Measurements from ENCODE around the gene CPEB4. TPM values are rescaled to one million over a fixed set of nuclear protein-coding genes. Genes with fewer than 3 reads are reported as not detected.

CPEB4 gene
- total RNA-seq, 2 experiments from 2014 or later, result 18.3 to 19.2 TPM

- H3K9me3 ChIP-seq (ENCODE audit: control insufficient read depth in 1 of 2, insufficient read depth in 1 of 2, low read length in 2 of 2), result no peaks in the 10 kb centered on the region
- ATAC-seq (ENCODE audit: poor library complexity) (no peak), DNase-seq (no peak)
- no peak overlapping the region for H3K27ac ChIP-seq (ENCODE audit: low read depth in 1 of 2, low read length in 2 of 2)
- CTCF ChIA-PET, result no interaction called here
- POLR2A ChIA-PET, result interaction anchor here (0.5 kb wide), 1 partner anchor 37 kb away, joined by 3 read pairs; no protein-coding TSS in a partner anchor
- Mint-ChIP-seq H3K4me3 (no peak overlapping the region), H3K36me3 (ENCODE audit: low read depth) (no peaks in the 10 kb centered on the region), H3K9me3 (no peaks in the 10 kb centered on the region), H3K27ac (no peak overlapping the region), H3K4me1 (ENCODE audit: low read depth) (peaks cover 25% of the 10 kb centered on the region), H3K27me3 (peaks cover 8% of the 10 kb centered on the region)
- intact Hi-C loops (cut with DNase I, micrococcal nuclease), result no loop called here
- TF ChIP-seq, protein P1, sequence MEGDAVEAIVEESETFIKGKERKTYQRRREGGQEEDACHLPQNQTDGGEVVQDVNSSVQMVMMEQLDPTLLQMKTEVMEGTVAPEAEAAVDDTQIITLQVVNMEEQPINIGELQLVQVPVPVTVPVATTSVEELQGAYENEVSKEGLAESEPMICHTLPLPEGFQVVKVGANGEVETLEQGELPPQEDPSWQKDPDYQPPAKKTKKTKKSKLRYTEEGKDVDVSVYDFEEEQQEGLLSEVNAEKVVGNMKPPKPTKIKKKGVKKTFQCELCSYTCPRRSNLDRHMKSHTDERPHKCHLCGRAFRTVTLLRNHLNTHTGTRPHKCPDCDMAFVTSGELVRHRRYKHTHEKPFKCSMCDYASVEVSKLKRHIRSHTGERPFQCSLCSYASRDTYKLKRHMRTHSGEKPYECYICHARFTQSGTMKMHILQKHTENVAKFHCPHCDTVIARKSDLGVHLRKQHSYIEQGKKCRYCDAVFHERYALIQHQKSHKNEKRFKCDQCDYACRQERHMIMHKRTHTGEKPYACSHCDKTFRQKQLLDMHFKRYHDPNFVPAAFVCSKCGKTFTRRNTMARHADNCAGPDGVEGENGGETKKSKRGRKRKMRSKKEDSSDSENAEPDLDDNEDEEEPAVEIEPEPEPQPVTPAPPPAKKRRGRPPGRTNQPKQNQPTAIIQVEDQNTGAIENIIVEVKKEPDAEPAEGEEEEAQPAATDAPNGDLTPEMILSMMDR (IDR thresholded peaks at IDR 0.05), result no peak
- no peak overlapping the region for H3K4me3 ChIP-seq (ENCODE audit: low read length)
- peaks cover 20% of the 10 kb centered on the region for H3K4me1 ChIP-seq (ENCODE audit: insufficient read depth, low read length)
- no peaks in the 10 kb centered on the region for H3K27me3 ChIP-seq (ENCODE audit: control insufficient read depth in 1 of 2, insufficient read depth in 2 of 2, low read length in 2 of 2)
- H3K36me3 ChIP-seq (ENCODE audit: insufficient read depth, low read length), result no peaks in the 10 kb centered on the region
Measured at GRCh38 chr5:173968154-173968797, 80.1 kb downstream of the CPEB4 start.

DNA sequence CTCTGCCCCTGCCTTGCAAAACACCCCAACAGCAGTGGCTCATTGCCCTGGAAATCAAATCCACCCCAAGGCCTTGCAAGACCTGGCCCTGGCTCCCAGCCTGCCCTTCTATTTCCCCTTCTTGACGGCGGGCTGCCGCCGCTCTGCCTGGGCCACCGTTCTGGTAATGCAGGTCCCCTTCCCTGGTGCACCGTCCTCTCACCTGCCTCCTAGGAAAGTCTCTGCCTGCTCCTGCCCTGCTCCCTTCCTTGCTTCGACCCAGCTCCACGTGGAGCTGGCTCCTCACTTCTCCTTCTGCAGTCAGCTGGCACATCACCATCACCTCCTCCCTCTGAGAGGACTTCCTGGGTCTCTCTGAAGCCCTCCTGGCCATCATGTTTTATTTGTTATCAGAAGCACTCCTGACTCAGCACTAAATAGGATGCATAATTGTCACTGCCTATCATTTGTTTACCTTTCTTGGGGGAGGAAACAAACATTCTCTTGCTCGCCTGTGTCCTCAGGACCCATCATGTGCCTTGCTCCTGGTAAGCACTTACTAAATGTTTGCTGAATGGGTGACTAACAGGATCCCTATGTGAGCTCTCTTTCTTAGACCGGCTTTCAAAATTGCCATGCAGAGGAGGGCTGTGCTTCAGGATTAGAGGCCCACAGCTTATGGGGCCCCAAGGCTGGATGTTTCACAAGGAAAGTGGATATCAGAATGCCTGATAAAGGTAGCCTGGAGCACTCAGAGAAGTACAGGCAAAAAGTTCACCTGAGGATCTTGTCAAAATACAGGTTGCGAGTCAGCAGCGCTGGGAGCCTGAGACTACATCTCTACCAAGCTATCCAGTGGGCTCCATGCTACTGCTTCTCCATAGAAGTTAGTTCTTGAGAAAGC, 81.3 kb downstream of the CPEB4 start:
- POLR2A ChIA-PET, result interaction anchor here (0.5 kb wide), 1 partner anchor 38 kb away, joined by 3 read pairs; no protein-coding TSS in a partner anchor

More for the DNA sequence above, 81.3 kb downstream of the CPEB4 start:
- intact Hi-C loops (cut with DNase I, micrococcal nuclease), result loop anchor here in 1 of 2 experiments (5.0 to 10.0 kb wide), 3 partner anchors 82 to 1005 kb away; partner anchors contain the start of gene CPEB4
- no peaks in the 10 kb centered on the region for H3K36me3 Mint-ChIP-seq (ENCODE audit: low read depth)
- CTCF ChIA-PET, result interaction anchor here (0.6 kb wide), 1 partner anchor 366 kb away, joined by 3 read pairs; no protein-coding TSS in a partner anchor
- no peaks in the 10 kb centered on the region for H3K9me3 Mint-ChIP-seq
- peaks cover 15% of the 10 kb centered on the region for H3K27me3 Mint-ChIP-seq
- H3K27ac Mint-ChIP-seq, result no peak overlapping the region
- Histone ChIP-seq H3K27me3 (ENCODE audit: control insufficient read depth in 1 of 2, insufficient read depth in 2 of 2, low read length in 2 of 2) (peaks cover 0 to 4% of the 10 kb centered on the region in 2 experiments), H3K4me1 (ENCODE audit: insufficient read depth, low read length) (peaks cover 20% of the 10 kb centered on the region), H3K4me3 (ENCODE audit: low read length) (no peak overlapping the region), H3K27ac (ENCODE audit: low read depth in 1 of 2, low read length in 2 of 2) (no peak overlapping the region), H3K9me3 (ENCODE audit: control insufficient read depth in 1 of 2, insufficient read depth in 1 of 2, low read length in 2 of 2) (no peaks in the 10 kb centered on the region), H3K36me3 (ENCODE audit: insufficient read depth, low read length) (no peaks in the 10 kb centered on the region)
- TF ChIP-seq, protein P1 (IDR thresholded peaks at IDR 0.05), result no peak
- no peak for DNase-seq
- ATAC-seq (ENCODE audit: poor library complexity), result no peak
- H3K4me1 Mint-ChIP-seq (ENCODE audit: low read depth), result peaks cover 21% of the 10 kb centered on the region
- no peak overlapping the region for H3K4me3 Mint-ChIP-seq
